DND-41 (cell line): ENCODE data around the gene RNF31.

Source experiments
- ATAC-seq: fragments of 200-7000 bp; cut with Tn5 transposase; 3 replicates; pipeline ENCODE4 v1.9.1; 2021; ENCODE audit warnings: low read depth; ENCODE audit not compliant: insufficient read depth
- DNase-seq: peaks from one replicate; pipeline ENCODE4 v3.0.0-alpha.2; 2020
- H2AFZ ChIP-seq: 2 replicates; pipeline ENCODE4 v1.6.0; 2012; ENCODE audit warnings: low read depth, low read length
- H3K27ac ChIP-seq: 2 replicates; pipeline ENCODE4 v1.5.1; 2012; ENCODE audit warnings: low read length, inconsistent platforms
- H3K27me3 ChIP-seq: fragments of 200-600 bp; sonication (generic); 2 replicates; pipeline ENCODE4 v1.6.0; 2012; ENCODE audit warnings: low read length, mild to moderate bottlenecking, inconsistent platforms; ENCODE audit not compliant: insufficient read depth, poor library complexity
- H3K36me3 ChIP-seq: 2 replicates; pipeline ENCODE4 v1.5.1; 2012; ENCODE audit warnings: low read length, inconsistent platforms; ENCODE audit not compliant: insufficient read depth
- H3K4me1 ChIP-seq: 2 replicates; pipeline ENCODE4 v1.5.1; 2012; ENCODE audit warnings: mild to moderate bottlenecking, low read length; ENCODE audit not compliant: insufficient read depth
- H3K4me2 ChIP-seq: 2 replicates; pipeline ENCODE4 v1.6.0; 2012; ENCODE audit warnings: mild to moderate bottlenecking, moderate library complexity, low read length, inconsistent platforms; ENCODE audit not compliant: insufficient read depth
- H3K4me3 ChIP-seq, 2 experiments: fragments of 200-600 bp in 1 of 2; shearing (Covaris generic) in 1 of 2; 2 replicates each; pipeline ENCODE4 v1.5.1; 2012 to 2016; ENCODE audit warnings: inconsistent platforms in 2 of 2, low read length in 2 of 2, mild to moderate bottlenecking in 2 of 2, low read depth in 1 of 2, moderate library complexity in 1 of 2
- H3K79me2 ChIP-seq: 2 replicates; pipeline ENCODE4 v1.6.0; 2012; ENCODE audit warnings: low read length, inconsistent platforms; ENCODE audit not compliant: insufficient read depth
- H3K9ac ChIP-seq: 2 replicates; pipeline ENCODE4 v1.6.0; 2012; ENCODE audit warnings: low read depth, mild to moderate bottlenecking, inconsistent platforms, low read length, moderate library complexity
- H3K9me3 ChIP-seq: 2 replicates; pipeline ENCODE4 v1.5.1; 2012; ENCODE audit warnings: low read length, moderate library complexity, mild to moderate bottlenecking, inconsistent platforms; ENCODE audit not compliant: insufficient read depth, severe bottlenecking
- H4K20me1 ChIP-seq: 2 replicates; pipeline ENCODE4 v1.6.0; 2012; ENCODE audit warnings: low read length; ENCODE audit not compliant: insufficient read depth
- EZH2 ChIP-seq: IDR thresholded peaks from 3 replicates; pipeline ENCODE4 v1.6.1; 2012; ENCODE audit warnings: borderline replicate concordance, low read depth, mild to moderate bottlenecking, moderate library complexity, low read length, inconsistent platforms; ENCODE audit not compliant: severe bottlenecking
- TF ChIP-seq, protein P1 (sequence below): IDR thresholded peaks from 2 replicates; pipeline ENCODE4 v1.5.1; 2012; ENCODE audit warnings: borderline replicate concordance, low read length, moderate library complexity, mild to moderate bottlenecking; ENCODE audit not compliant: poor library complexity, severe bottlenecking; ENCODE audit errors: extremely low read depth

RNF31 gene

DNA sequence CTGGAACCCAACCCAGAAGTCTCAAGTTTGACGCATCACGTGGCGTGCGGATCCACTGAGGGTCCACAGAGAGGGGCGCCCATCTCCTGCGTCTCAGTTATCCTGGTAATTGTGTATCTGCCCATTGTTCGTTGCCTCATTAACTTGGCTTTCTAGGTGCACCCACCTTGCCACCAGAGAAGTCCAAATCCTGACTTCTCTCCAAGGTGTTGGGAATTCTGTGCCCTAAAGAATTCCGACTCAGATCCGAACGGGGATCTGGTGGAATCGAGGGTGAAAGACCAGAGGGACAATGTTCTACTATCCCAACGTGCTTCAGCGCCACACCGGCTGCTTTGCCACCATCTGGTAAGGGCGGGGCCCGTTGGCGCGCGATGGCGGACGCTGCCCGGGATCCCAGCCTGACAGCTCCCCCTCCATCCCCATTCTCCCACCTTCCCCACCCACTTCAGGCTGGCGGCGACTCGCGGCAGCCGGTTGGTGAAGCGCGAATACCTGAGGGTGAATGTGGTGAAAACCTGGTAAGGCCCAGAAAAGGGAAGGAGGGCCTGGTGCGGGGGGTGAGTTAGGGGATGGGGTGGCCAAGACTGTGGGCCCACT lies 25.1 kb downstream of the RNF31 start:
- no peaks in the 10 kb centered on the region for H3K4me1 ChIP-seq
- no peak overlapping the region for H3K4me2 ChIP-seq
- DNase-seq (no peak), ATAC-seq (no peak)
- H3K4me3 ChIP-seq, result no peak overlapping the region
- H4K20me1 ChIP-seq, result no peaks in the 10 kb centered on the region
- no peaks in the 10 kb centered on the region for H3K79me2 ChIP-seq
- no peaks in the 10 kb centered on the region for H3K9me3 ChIP-seq
- TF ChIP-seq EZH2, result no peak
- TF ChIP-seq, protein P1, sequence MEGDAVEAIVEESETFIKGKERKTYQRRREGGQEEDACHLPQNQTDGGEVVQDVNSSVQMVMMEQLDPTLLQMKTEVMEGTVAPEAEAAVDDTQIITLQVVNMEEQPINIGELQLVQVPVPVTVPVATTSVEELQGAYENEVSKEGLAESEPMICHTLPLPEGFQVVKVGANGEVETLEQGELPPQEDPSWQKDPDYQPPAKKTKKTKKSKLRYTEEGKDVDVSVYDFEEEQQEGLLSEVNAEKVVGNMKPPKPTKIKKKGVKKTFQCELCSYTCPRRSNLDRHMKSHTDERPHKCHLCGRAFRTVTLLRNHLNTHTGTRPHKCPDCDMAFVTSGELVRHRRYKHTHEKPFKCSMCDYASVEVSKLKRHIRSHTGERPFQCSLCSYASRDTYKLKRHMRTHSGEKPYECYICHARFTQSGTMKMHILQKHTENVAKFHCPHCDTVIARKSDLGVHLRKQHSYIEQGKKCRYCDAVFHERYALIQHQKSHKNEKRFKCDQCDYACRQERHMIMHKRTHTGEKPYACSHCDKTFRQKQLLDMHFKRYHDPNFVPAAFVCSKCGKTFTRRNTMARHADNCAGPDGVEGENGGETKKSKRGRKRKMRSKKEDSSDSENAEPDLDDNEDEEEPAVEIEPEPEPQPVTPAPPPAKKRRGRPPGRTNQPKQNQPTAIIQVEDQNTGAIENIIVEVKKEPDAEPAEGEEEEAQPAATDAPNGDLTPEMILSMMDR, result no peak
- H3K27ac ChIP-seq, result no peak overlapping the region
- no peaks in the 10 kb centered on the region for H3K27me3 ChIP-seq
- no peak overlapping the region for H3K9ac ChIP-seq
- no peak overlapping the region for H2AFZ ChIP-seq
- H3K36me3 ChIP-seq, result no peaks in the 10 kb centered on the region

DNA sequence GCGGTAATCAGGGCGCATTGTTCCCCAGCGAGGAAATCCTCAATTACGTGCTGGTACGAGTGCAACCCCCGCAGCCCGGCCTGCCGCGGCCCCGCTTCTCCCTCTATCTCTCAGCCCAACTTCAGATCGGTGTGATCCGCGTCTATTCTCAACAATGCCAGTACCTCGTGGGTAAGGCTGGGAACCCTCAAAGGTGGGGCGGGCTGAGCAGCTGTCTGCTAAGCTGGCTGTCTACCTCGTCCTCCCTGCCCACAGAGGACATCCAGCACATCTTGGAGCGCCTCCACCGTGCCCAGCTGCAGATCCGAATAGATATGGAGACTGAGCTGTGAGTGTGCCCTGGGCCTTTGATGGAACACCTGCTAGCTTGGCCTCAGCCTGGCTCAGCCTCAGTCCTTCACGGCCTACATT lies 25.6 kb downstream of the RNF31 start:
- Histone ChIP-seq H3K9me3 (no peaks in the 10 kb centered on the region), H3K79me2 (no peaks in the 10 kb centered on the region), H3K4me3 (no peak overlapping the region), H3K27ac (no peak overlapping the region), H3K9ac (no peak overlapping the region), H3K27me3 (no peaks in the 10 kb centered on the region), H3K36me3 (no peaks in the 10 kb centered on the region), H2AFZ (no peak overlapping the region), H3K4me1 (no peaks in the 10 kb centered on the region), H3K4me2 (no peak overlapping the region), H4K20me1 (no peaks in the 10 kb centered on the region)
- DNase-seq (peak; percentile 25), ATAC-seq (peak; percentile 23; the same call in 2 of the 3 replicates)
- TF ChIP-seq, protein P1, result no peak
- TF ChIP-seq EZH2, result no peak

DNA sequence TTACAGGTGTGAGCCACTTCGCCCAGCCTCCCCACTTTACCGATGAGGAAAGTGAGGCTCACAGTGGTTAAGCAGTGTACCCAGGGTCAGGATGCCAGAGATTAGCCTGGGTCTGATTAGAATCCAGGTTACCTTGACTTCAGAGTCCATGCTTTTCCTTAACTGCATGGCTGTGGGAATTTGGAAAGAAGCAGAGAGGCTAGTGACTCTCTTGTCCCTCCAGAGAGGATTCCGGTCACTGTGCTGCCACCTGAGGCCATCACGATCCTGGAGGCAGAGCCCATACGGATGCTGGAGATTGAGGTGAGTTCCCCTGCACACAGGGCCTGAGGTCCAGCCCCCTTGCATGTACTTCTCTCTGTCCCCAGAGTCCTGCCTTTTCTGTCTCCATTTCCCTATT lies 29.3 kb downstream of the RNF31 start:
- no peak for ATAC-seq

More for the DNA sequence above, 29.3 kb downstream of the RNF31 start:
- Histone ChIP-seq H3K9me3 (no peaks in the 10 kb centered on the region), H3K27me3 (no peaks in the 10 kb centered on the region), H3K4me3 (no peak overlapping the region), H3K79me2 (no peaks in the 10 kb centered on the region), H3K4me2 (no peak overlapping the region), H4K20me1 (peaks cover 10% of the 10 kb centered on the region; the same call in 1 of the 2 replicates), H3K9ac (no peak overlapping the region), H3K36me3 (peaks cover 34% of the 10 kb centered on the region), H2AFZ (no peak overlapping the region), H3K4me1 (no peaks in the 10 kb centered on the region), H3K27ac (no peak overlapping the region)
- no peak for DNase-seq
- TF ChIP-seq, protein P1, result no peak
- no peak for TF ChIP-seq EZH2
